ENCODE results near the gene AKAP9.

AKAP9 gene

GRCh38 chr7:92149736-92150239, 209.1 kb downstream of the AKAP9 start:
- Histone ChIP-seq H4K20me1 (ENCODE audit: insufficient read depth) (no peaks in the 10 kb centered on the region), H3K27ac (no peak overlapping the region), H3K9ac (no peak overlapping the region), H2AFZ (ENCODE audit: low read depth) (no peak overlapping the region), H3K4me3 (IDR thresholded peaks at IDR 0.05; ENCODE audit: insufficient read depth, low read depth, low read length) (no peak overlapping the region), H3K27me3 (ENCODE audit: insufficient read depth, low read depth) (no peaks in the 10 kb centered on the region), H3K79me2 (ENCODE audit: insufficient read depth, low read depth) (no peaks in the 10 kb centered on the region), H3K36me3 (ENCODE audit: insufficient read depth) (no peaks in the 10 kb centered on the region), H3K4me2 (no peak overlapping the region), H3K4me1 (ENCODE audit: low read depth, poor library complexity, severe bottlenecking) (no peaks in the 10 kb centered on the region)
- TF ChIP-seq CTCF (conservative IDR thresholded peaks at IDR 0.05; ENCODE audit: low read depth, low read length): no peak

- H3K4me3 ChIP-seq (IDR thresholded peaks at IDR 0.05; ENCODE audit: insufficient read depth, low read depth, low read length): no peak overlapping the region
- H3K79me2 ChIP-seq (ENCODE audit: insufficient read depth, low read depth): no peaks in the 10 kb centered on the region
- H2AFZ ChIP-seq (ENCODE audit: low read depth): no peak overlapping the region
- H3K27ac ChIP-seq: no peak overlapping the region
- H3K4me1 ChIP-seq (ENCODE audit: low read depth, poor library complexity, severe bottlenecking): no peaks in the 10 kb centered on the region
- H3K27me3 ChIP-seq (ENCODE audit: insufficient read depth, low read depth): no peaks in the 10 kb centered on the region
- H4K20me1 ChIP-seq (ENCODE audit: insufficient read depth): no peaks in the 10 kb centered on the region
- no peak overlapping the region for H3K4me2 ChIP-seq
- H3K9ac ChIP-seq: no peak overlapping the region
- no peak for TF ChIP-seq CTCF (conservative IDR thresholded peaks at IDR 0.05; ENCODE audit: low read depth, low read length)
- no peaks in the 10 kb centered on the region for H3K36me3 ChIP-seq (ENCODE audit: insufficient read depth)
Observed at GRCh38 chr7:92150450-92151017, 209.9 kb downstream of the AKAP9 start.

GRCh38 chr7:92155108-92155739, 214.6 kb downstream of the AKAP9 start:
- Histone ChIP-seq H3K9ac (no peak overlapping the region), H3K36me3 (ENCODE audit: insufficient read depth) (no peaks in the 10 kb centered on the region), H3K27me3 (ENCODE audit: insufficient read depth, low read depth) (no peaks in the 10 kb centered on the region), H4K20me1 (ENCODE audit: insufficient read depth) (no peaks in the 10 kb centered on the region), H2AFZ (ENCODE audit: low read depth) (no peak overlapping the region), H3K79me2 (ENCODE audit: insufficient read depth, low read depth) (no peaks in the 10 kb centered on the region), H3K27ac (no peak overlapping the region), H3K4me1 (ENCODE audit: low read depth, poor library complexity, severe bottlenecking) (no peaks in the 10 kb centered on the region), H3K4me3 (IDR thresholded peaks at IDR 0.05; ENCODE audit: insufficient read depth, low read depth, low read length) (no peak overlapping the region), H3K4me2 (no peak overlapping the region)
- TF ChIP-seq CTCF (conservative IDR thresholded peaks at IDR 0.05; ENCODE audit: low read depth, low read length): no peak

- Histone ChIP-seq H3K9ac (no peak overlapping the region), H3K27me3 (ENCODE audit: insufficient read depth, low read depth) (no peaks in the 10 kb centered on the region), H3K27ac (no peak overlapping the region), H3K4me2 (no peak overlapping the region), H2AFZ (ENCODE audit: low read depth) (no peak overlapping the region), H3K36me3 (ENCODE audit: insufficient read depth) (no peaks in the 10 kb centered on the region), H3K79me2 (ENCODE audit: insufficient read depth, low read depth) (no peaks in the 10 kb centered on the region), H3K4me3 (IDR thresholded peaks at IDR 0.05; ENCODE audit: insufficient read depth, low read depth, low read length) (no peak overlapping the region), H4K20me1 (ENCODE audit: insufficient read depth) (no peaks in the 10 kb centered on the region), H3K4me1 (ENCODE audit: low read depth, poor library complexity, severe bottlenecking) (no peaks in the 10 kb centered on the region)
- TF ChIP-seq CTCF (conservative IDR thresholded peaks at IDR 0.05; ENCODE audit: low read depth, low read length): no peak
Observed at GRCh38 chr7:92156990-92157389, 216.3 kb downstream of the AKAP9 start.
